K562 (cell line): ENCODE measurements around the gene SERPIND1. TPM values are rescaled to one million over a fixed set of nuclear protein-coding genes. Genes with fewer than 3 reads are reported as not detected.
A peak's percentile ranks its signal among the peaks of the same experiment; 100 is the strongest.

ENCODE experiments used
- CREM ChIP-seq: IDR thresholded peaks from 2 replicates; pipeline ENCODE4 v1.6.1; 2014; ENCODE audit warnings: antibody characterized with exemption, low read depth
- ERF ChIP-seq: fragments of 450-650 bp; formaldehyde crosslinking; IDR thresholded peaks from 2 replicates; pipeline ENCODE4 v1.4.0; 2020; ENCODE audit warnings: mild to moderate bottlenecking, mixed read lengths
- FOXP4 ChIP-seq: sonication (generic); formaldehyde crosslinking; IDR thresholded peaks from 2 replicates; pipeline ENCODE4 v1.8.0; 2022; ENCODE audit warnings: mild to moderate bottlenecking, missing genetic modification reagents, borderline replicate concordance
- HIVEP1 ChIP-seq: fragments of 250-450 bp; sonication (Bioruptor Pico); IDR thresholded peaks from 2 replicates; pipeline ENCODE4 v1.4.0; 2020; ENCODE audit warnings: mild to moderate bottlenecking
- MBD2 ChIP-seq: sonication (generic); IDR thresholded peaks from 2 replicates; pipeline ENCODE4 v1.6.1; 2016; ENCODE audit warnings: low read depth, borderline replicate concordance
- MXI1 ChIP-seq: IDR thresholded peaks from 2 replicates; pipeline ENCODE4 v1.6.1; 2011; ENCODE audit warnings: low read depth, mild to moderate bottlenecking, improper control_type of control experiment, low read length
- NR2F6 ChIP-seq: fragments of 450-650 bp; formaldehyde crosslinking; IDR thresholded peaks from 2 replicates; pipeline ENCODE4 v1.4.0; 2020; ENCODE audit warnings: mild to moderate bottlenecking
- RBM39 ChIP-seq: fragments of 200-400 bp; formaldehyde crosslinking; optimal IDR thresholded peaks from 2 replicates; pipeline ENCODE3; 2018; ENCODE audit warnings: low read depth, low read length
- SAFB ChIP-seq: fragments of 200-400 bp; formaldehyde crosslinking; IDR thresholded peaks from 2 replicates; pipeline ENCODE4 v1.6.1; 2017; ENCODE audit warnings: low read depth, low read length, borderline replicate concordance
- SMARCC2 ChIP-seq: fragments of 450-650 bp; IDR thresholded peaks from 2 replicates; pipeline ENCODE4 v1.6.1; 2017; ENCODE audit warnings: antibody characterized with exemption, moderate library complexity, mild to moderate bottlenecking, low read depth
- ZNF184 ChIP-seq: sonication (generic); formaldehyde crosslinking; IDR thresholded peaks from 2 replicates; pipeline ENCODE4 v1.5.0; 2020; ENCODE audit warnings: missing genetic modification reagents
- ZNF263 ChIP-seq: sonication (generic); formaldehyde crosslinking; IDR thresholded peaks from 2 replicates; pipeline ENCODE4 v1.8.0; 2022; ENCODE audit warnings: mild to moderate bottlenecking, missing genetic modification reagents, borderline replicate concordance
- ZNF561 ChIP-seq: fragments of 450-650 bp; formaldehyde crosslinking; conservative IDR thresholded peaks from 2 replicates; pipeline ENCODE4 v1.4.0; 2020; ENCODE audit warnings: mild to moderate bottlenecking, moderate library complexity
- ZNF707 ChIP-seq: fragments of 250-450 bp; sonication (Bioruptor Pico); conservative IDR thresholded peaks from 2 replicates; pipeline ENCODE4 v1.8.0; 2022; ENCODE audit warnings: inconsistent platforms, mild to moderate bottlenecking, moderate library complexity
- ZNF785 ChIP-seq: fragments of 250-450 bp; sonication (Bioruptor Pico); IDR thresholded peaks from 2 replicates; pipeline ENCODE4 v1.4.0; 2020; ENCODE audit warnings: mild to moderate bottlenecking
- polyA plus RNA-seq, 8 experiments: library from polyadenylated mRNA; depleted of rRNA in 4 of 8; stranded (reverse) in 5 of 8; unstranded in 3 of 8; fragments of >200 nt; fragmentation: Nextera tagmentation in 2 of 8; fragmentation: Illumina TruSeq in 1 of 8; extraction: Ambion mirVana in 2 of 8; extraction: Trizol in 1 of 8; gene quantifications; 2 replicates each; pipeline versions ENCODE4 v1.2.1 to v1.2.3, GENCODE V29; 2011 to 2014; ENCODE audit warnings: inconsistent platforms in 1 of 8, missing spikeins in 1 of 8
- total RNA-seq, 7 experiments: library from RNA; depleted of rRNA in 6 of 7; stranded (reverse); fragments of >200 nt in 6 of 7; fragmentation: Illumina TruSeq in 2 of 7; extraction: Trizol in 2 of 7; gene quantifications; 2 replicates each; pipeline versions ENCODE4 v1.2.1 to v1.2.3, GENCODE V29; 2011 to 2021; ENCODE audit warnings: low replicate concordance in 1 of 7
- TF ChIP-seq, protein P1 (sequence below): sonication (generic); formaldehyde crosslinking; IDR thresholded peaks from 2 replicates; pipeline ENCODE4 v1.8.0; 2022; ENCODE audit warnings: mild to moderate bottlenecking, missing genetic modification reagents
- TF ChIP-seq, protein P2 (sequence below), 3 experiments: IDR thresholded peaks in 2 of 3; conservative IDR thresholded peaks in 1 of 3; 2 replicates each; pipeline ENCODE4 v1.5.1; 2011 to 2012; ENCODE audit warnings: low read length in 3 of 3, mild to moderate bottlenecking in 3 of 3, control low read depth in 2 of 3, improper control_type of control experiment in 1 of 3, inconsistent platforms in 1 of 3, low read depth in 1 of 3, mixed read lengths in 1 of 3, moderate library complexity in 1 of 3; ENCODE audit not compliant: insufficient read depth in 2 of 3

The SERPIND1 gene
- total and polyA plus RNA-seq, 9 of the 15 experiments (the other 6 are each of a cell fraction or from before 2014, with no cell fraction given) = 0.04 to 0.11 (median 0.09) TPM; not detected in 6

DNA sequence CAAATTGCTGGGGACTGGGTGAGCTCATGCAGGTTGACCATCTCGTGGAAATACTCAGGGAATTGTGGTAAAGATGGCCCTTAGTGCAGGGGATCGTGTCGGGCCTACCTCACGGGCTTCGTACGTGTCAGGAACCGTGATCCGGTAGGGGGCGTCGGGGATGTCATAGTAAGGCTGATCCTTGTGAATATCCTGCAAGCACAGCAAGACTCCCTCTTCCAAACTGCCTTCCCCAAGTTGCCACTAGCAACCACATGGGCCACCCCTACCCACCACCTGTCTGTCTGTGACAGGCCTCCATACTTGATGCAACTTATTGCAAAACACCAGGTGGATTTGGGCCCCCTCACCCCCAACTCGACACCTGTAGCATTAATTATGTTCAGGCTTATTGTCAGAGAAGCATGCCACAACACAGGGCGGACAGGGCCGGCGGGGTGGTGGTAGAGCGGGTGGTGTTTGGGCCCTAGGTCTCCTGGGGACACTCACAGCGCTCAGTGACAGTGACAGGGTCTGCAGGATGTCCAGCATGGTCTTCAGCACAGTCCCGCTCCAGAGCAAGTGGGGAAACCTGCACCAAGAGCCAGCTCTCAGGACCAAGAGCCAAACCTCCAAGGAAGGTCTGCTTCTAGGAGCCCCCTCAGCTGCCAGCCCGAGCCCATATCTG is 22.6 kb upstream of the SERPIND1 start (continued):
- TF ChIP-seq, protein P1, sequence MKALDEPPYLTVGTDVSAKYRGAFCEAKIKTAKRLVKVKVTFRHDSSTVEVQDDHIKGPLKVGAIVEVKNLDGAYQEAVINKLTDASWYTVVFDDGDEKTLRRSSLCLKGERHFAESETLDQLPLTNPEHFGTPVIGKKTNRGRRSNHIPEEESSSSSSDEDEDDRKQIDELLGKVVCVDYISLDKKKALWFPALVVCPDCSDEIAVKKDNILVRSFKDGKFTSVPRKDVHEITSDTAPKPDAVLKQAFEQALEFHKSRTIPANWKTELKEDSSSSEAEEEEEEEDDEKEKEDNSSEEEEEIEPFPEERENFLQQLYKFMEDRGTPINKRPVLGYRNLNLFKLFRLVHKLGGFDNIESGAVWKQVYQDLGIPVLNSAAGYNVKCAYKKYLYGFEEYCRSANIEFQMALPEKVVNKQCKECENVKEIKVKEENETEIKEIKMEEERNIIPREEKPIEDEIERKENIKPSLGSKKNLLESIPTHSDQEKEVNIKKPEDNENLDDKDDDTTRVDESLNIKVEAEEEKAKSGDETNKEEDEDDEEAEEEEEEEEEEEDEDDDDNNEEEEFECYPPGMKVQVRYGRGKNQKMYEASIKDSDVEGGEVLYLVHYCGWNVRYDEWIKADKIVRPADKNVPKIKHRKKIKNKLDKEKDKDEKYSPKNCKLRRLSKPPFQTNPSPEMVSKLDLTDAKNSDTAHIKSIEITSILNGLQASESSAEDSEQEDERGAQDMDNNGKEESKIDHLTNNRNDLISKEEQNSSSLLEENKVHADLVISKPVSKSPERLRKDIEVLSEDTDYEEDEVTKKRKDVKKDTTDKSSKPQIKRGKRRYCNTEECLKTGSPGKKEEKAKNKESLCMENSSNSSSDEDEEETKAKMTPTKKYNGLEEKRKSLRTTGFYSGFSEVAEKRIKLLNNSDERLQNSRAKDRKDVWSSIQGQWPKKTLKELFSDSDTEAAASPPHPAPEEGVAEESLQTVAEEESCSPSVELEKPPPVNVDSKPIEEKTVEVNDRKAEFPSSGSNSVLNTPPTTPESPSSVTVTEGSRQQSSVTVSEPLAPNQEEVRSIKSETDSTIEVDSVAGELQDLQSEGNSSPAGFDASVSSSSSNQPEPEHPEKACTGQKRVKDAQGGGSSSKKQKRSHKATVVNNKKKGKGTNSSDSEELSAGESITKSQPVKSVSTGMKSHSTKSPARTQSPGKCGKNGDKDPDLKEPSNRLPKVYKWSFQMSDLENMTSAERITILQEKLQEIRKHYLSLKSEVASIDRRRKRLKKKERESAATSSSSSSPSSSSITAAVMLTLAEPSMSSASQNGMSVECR (CRISPR knock-in tag) = peak; percentile 34; the same call in 1 of the 2 replicates
- TF ChIP-seq RBM39 (no peak), ZNF561 (CRISPR knock-in tag) (no peak), ERF (0 out of 2 replicates have a peak, but pooled peaks have one; percentile 74), MXI1 (no peak), SAFB (no peak), MBD2 (0 out of 2 replicates have a peak, but pooled peaks have one; percentile 33), SMARCC2 (no peak), FOXP4 (CRISPR knock-in tag) (0 out of 2 replicates have a peak, but pooled peaks have one; percentile 17), ZNF785 (CRISPR knock-in tag) (0 out of 2 replicates have a peak, but pooled peaks have one; percentile 47), CREM (0 out of 2 replicates have a peak, but pooled peaks have one; percentile 31), ZNF263 (CRISPR knock-in tag) (no peak), ZNF707 (peak; percentile 53), NR2F6 (CRISPR knock-in tag) (0 out of 2 replicates have a peak, but pooled peaks have one; percentile 65), HIVEP1 (CRISPR knock-in tag) (0 out of 2 replicates have a peak, but pooled peaks have one; percentile 32), ZNF184 (no peak)
- TF ChIP-seq, protein P2, sequence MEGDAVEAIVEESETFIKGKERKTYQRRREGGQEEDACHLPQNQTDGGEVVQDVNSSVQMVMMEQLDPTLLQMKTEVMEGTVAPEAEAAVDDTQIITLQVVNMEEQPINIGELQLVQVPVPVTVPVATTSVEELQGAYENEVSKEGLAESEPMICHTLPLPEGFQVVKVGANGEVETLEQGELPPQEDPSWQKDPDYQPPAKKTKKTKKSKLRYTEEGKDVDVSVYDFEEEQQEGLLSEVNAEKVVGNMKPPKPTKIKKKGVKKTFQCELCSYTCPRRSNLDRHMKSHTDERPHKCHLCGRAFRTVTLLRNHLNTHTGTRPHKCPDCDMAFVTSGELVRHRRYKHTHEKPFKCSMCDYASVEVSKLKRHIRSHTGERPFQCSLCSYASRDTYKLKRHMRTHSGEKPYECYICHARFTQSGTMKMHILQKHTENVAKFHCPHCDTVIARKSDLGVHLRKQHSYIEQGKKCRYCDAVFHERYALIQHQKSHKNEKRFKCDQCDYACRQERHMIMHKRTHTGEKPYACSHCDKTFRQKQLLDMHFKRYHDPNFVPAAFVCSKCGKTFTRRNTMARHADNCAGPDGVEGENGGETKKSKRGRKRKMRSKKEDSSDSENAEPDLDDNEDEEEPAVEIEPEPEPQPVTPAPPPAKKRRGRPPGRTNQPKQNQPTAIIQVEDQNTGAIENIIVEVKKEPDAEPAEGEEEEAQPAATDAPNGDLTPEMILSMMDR (IDR thresholded peaks at IDR 0.05 in 2 of 3, conservative IDR thresholded peaks at IDR 0.05 in 1 of 3; ENCODE audit: insufficient read depth in 2 of 3, low read depth in 1 of 3, low read length in 3 of 3) = peak in 2 of 3 experiments; percentile 52 to 61; a peak in 5 of 6 replicates
